Placental pericyte (primary cell): ENCODE measurements around the gene ANKRD16. TPM values are rescaled to one million over a fixed set of nuclear protein-coding genes. Genes with fewer than 3 reads are reported as not detected.

Source experiments
- total RNA-seq: library from RNA; depleted of rRNA; stranded (reverse); fragments of >200 nt; gene quantifications from 2 replicates; pipeline ENCODE4 v1.2.3, GENCODE V29; 2012

Gene ANKRD16
- 4.2 and 8.9 TPM in 2 replicates for total RNA-seq

DNA sequence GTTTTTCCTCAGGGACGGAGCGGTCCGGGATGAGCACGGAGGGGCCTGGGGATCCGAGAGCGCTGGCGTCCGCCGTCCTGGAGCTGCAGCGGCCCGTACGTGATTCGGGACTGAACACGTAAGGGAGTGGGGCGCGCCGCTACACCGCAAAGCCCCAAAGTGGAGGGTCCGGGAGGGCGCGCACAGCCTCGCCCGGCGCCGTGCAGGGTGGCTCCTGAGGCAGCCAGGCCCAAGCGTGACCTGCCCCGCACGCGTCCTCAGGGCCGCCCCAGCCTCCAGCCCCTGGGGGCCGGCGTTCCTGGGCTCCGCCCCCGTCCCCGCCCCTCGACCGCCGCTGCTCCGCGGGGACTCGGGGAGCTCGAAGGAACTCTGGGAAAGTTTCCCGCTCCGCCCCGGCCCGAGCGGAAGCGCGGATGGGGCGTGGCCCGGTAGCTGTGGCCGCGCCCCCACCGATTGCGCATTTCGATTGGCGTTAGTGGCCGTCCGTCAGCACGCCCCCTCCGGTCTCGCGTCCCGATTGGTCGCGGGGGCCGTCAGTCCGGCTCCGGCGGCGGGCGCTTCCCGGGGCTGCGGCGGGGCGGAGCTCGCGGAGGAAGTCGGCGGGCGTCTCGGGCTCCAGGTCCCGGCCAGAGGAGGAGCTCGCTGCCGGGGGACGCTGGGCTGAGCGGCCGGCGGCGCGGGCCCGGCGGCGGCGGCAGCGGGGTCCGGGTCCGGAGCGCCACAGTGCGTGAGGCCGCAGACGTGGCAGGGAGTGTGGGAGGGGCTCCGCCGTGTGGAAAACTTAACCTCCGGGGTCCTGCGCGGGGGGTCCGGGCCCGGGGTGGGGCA is at the start of gene ANKRD16, which contains the start of gene FBH1:
Gene ANKRD16, minus strand, starts transcription at position 270 of the 828 bp plus-strand sequence. CDS start 539 bp downstream, outside the sequence.
Gene FBH1, plus strand, starts transcription at position 620 of the 828 bp plus-strand sequence. Its CDS starts 103 bp downstream, at position 723.

DNA sequence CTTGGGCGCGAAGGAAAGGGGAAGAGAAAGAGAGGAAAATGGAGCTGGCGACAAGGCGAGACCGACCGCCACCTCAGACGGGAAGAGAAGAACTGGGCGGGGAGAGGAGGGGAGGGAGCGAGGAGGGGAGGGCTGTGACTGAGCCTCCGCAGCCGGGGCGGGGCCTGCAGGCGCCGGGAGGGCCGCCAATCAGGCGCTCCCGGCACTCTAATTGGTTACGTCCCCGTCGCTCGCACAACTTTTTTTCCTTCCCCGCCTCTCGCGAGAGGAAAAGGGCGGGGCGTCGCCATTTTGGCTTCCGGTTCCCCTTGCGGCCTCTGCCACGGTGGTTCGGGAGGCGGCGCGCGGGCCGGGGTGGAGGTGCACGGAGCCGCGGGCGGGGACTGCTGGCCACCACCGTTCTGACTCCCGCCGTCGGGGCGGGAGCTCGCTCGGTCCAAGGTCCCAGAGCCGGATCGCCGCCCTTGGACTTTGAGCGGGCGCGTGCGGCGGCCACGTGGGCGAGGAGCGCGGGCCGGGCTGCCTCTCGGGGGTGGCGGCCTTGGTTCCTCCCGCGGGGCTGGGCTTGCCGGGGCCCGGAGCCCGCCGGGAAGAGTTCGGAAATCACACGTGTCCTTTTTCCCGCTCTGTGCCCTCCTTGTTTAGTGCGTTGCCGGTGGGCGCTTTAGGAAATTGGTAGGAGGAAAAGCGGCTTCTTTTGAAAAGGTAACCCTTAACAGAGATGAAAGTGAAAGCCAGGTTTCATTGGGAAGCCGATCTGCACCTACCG is 76.2 kb downstream of the ANKRD16 start, which contains the start of gene GDI2:
Gene GDI2, minus strand, starts transcription at position 94 of the 769 bp plus-strand sequence. CDS start 176 bp downstream, outside the sequence.

Other genes with a start within 250 kb of the ANKRD16 start
- 8.8 and 8.9 TPM in 2 replicates for gene ASB13, start 223.3 kb downstream of the ANKRD16 start, total RNA-seq
- gene TASOR2, start 205.1 kb downstream of the ANKRD16 start, total RNA-seq = 91.9 and 103 TPM in 2 replicates
- 570 and 590 TPM in 2 replicates for gene GDI2, start 76.5 kb downstream of the ANKRD16 start, total RNA-seq
- 75.9 and 109 TPM in 2 replicates for gene FBH1, start 350 bp upstream of the ANKRD16 start, total RNA-seq
- gene IL15RA, start 87.7 kb upstream of the ANKRD16 start, total RNA-seq = 10.7 and 11.2 TPM in 2 replicates
- not detected in 2 replicates for gene IL2RA, start 172.5 kb upstream of the ANKRD16 start, total RNA-seq
- gene RBM17, start 199.1 kb upstream of the ANKRD16 start, total RNA-seq = 32.6 and 38.8 TPM in 2 replicates